Measurements from ENCODE around the gene C1orf21. TPM values are rescaled to one million over a fixed set of nuclear protein-coding genes. Genes with fewer than 3 reads are reported as not detected.

C1orf21 gene
- polyA plus RNA-seq, 3 donors = 0.23 to 1.1 (median 0.28) TPM

DNA sequence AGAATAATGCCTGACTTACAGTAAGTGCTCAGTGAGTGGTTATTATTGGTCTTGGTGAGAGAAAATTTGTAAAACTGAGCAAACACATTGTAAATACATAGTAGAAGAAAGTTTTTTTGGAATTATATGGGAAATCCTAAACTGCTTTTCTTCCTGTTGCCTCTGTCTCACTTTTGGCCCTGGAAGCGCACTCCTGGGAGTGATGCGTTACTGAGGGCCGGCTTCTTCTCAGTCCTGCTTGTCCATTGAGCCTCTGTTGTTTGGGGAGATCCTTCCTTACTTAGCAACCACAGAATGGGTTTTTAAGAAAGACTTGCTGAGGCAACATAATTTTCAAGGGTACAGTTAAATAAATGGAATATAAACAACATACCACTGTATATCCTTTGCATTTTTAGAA lies 201.9 kb downstream of the C1orf21 start:
- peaks cover 0 to 5% (median 2%) of the 10 kb centered on the region in 7 donors for H3K9me3 Mint-ChIP-seq
- Histone ChIP-seq H4K20me1 (ENCODE audit: insufficient read depth, low read length) (no peaks in the 10 kb centered on the region), H3K4me2 (replicated peaks; ENCODE audit: extremely low read depth, low read length, poor library complexity, severe bottlenecking) (no peak overlapping the region), H3K4me1 (ENCODE audit: control insufficient read depth in 1 of 2, insufficient read depth in 2 of 2, low read length in 2 of 2) (no peaks in the 10 kb centered on the region), H3K9me3 (replicated peaks in 1 of 2; ENCODE audit: control insufficient read depth in 1 of 2, insufficient read depth in 1 of 2, low read length in 2 of 2) (no peaks in the 10 kb centered on the region), H3K9ac (ENCODE audit: insufficient read depth, low read length, poor library complexity, severe bottlenecking) (no peak overlapping the region), H3K27ac (ENCODE audit: low read depth in 1 of 2, low read length in 2 of 2) (no peak overlapping the region), H3K79me2 (ENCODE audit: insufficient read depth, low read length) (no peaks in the 10 kb centered on the region), H2AFZ (ENCODE audit: insufficient read depth, low read depth, low read length, poor library complexity, severe bottlenecking) (no peak overlapping the region), H3K36me3 (replicated peaks in 1 of 2; ENCODE audit: control insufficient read depth in 1 of 2, insufficient read depth in 2 of 2, low read length in 2 of 2) (no peaks in the 10 kb centered on the region), H3K4me3 (replicated peaks in 1 of 3; ENCODE audit: low read depth in 2 of 3, low read length in 3 of 3) (no peak overlapping the region), H3K27me3 (ENCODE audit: control insufficient read depth in 2 of 2, insufficient read depth in 2 of 2, low read length in 2 of 2) (no peaks in the 10 kb centered on the region)
- DNase-seq = no peak
- intact Hi-C loops (cut with micrococcal nuclease) = no loop called here
- no peak overlapping the region for H3K4me3 Mint-ChIP-seq
- H3K27me3 Mint-ChIP-seq (ENCODE audit: low read depth in 3 of 3) = no peaks in the 10 kb centered on the region
- H3K36me3 Mint-ChIP-seq = no peaks in the 10 kb centered on the region
- peaks cover 3% of the 10 kb centered on the region for H3K4me1 Mint-ChIP-seq
- TF ChIP-seq, protein P1, sequence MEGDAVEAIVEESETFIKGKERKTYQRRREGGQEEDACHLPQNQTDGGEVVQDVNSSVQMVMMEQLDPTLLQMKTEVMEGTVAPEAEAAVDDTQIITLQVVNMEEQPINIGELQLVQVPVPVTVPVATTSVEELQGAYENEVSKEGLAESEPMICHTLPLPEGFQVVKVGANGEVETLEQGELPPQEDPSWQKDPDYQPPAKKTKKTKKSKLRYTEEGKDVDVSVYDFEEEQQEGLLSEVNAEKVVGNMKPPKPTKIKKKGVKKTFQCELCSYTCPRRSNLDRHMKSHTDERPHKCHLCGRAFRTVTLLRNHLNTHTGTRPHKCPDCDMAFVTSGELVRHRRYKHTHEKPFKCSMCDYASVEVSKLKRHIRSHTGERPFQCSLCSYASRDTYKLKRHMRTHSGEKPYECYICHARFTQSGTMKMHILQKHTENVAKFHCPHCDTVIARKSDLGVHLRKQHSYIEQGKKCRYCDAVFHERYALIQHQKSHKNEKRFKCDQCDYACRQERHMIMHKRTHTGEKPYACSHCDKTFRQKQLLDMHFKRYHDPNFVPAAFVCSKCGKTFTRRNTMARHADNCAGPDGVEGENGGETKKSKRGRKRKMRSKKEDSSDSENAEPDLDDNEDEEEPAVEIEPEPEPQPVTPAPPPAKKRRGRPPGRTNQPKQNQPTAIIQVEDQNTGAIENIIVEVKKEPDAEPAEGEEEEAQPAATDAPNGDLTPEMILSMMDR (IDR thresholded peaks at IDR 0.05) = no peak
- WGBS (ENCODE audit: insufficient coverage) = no CpG with 5 or more reads among the region's 3 CpGs
- H3K27ac Mint-ChIP-seq = no peak overlapping the region

- Mint-ChIP-seq H3K4me3 (no peak overlapping the region), H3K27me3 (ENCODE audit: low read depth in 3 of 3) (no peaks in the 10 kb centered on the region), H3K9me3 (peaks cover 0 to 5% (median 2%) of the 10 kb centered on the region in 7 donors), H3K27ac (no peak overlapping the region), H3K36me3 (no peaks in the 10 kb centered on the region), H3K4me1 (no peaks in the 10 kb centered on the region)
- TF ChIP-seq, protein P1 (IDR thresholded peaks at IDR 0.05) = no peak
- Histone ChIP-seq H3K27me3 (ENCODE audit: control insufficient read depth in 2 of 2, insufficient read depth in 2 of 2, low read length in 2 of 2) (no peaks in the 10 kb centered on the region), H3K27ac (ENCODE audit: low read depth in 1 of 2, low read length in 2 of 2) (no peak overlapping the region), H3K4me2 (replicated peaks; ENCODE audit: extremely low read depth, low read length, poor library complexity, severe bottlenecking) (no peak overlapping the region), H4K20me1 (ENCODE audit: insufficient read depth, low read length) (no peaks in the 10 kb centered on the region), H3K9ac (ENCODE audit: insufficient read depth, low read length, poor library complexity, severe bottlenecking) (no peak overlapping the region), H2AFZ (ENCODE audit: insufficient read depth, low read depth, low read length, poor library complexity, severe bottlenecking) (no peak overlapping the region), H3K4me3 (replicated peaks in 1 of 3; ENCODE audit: low read depth in 2 of 3, low read length in 3 of 3) (no peak overlapping the region), H3K36me3 (replicated peaks in 1 of 2; ENCODE audit: control insufficient read depth in 1 of 2, insufficient read depth in 2 of 2, low read length in 2 of 2) (no peaks in the 10 kb centered on the region), H3K9me3 (replicated peaks in 1 of 2; ENCODE audit: control insufficient read depth in 1 of 2, insufficient read depth in 1 of 2, low read length in 2 of 2) (no peaks in the 10 kb centered on the region), H3K4me1 (ENCODE audit: control insufficient read depth in 1 of 2, insufficient read depth in 2 of 2, low read length in 2 of 2) (no peaks in the 10 kb centered on the region), H3K79me2 (ENCODE audit: insufficient read depth, low read length) (no peaks in the 10 kb centered on the region)
- DNase-seq = no peak
- intact Hi-C loops (cut with micrococcal nuclease) = no loop called here
- WGBS (ENCODE audit: insufficient coverage) = 82% methylated on average over 2 of the region's 5 CpGs
Observed at GRCh38 chr1:184590163-184590750, 203.4 kb downstream of the C1orf21 start.
